Keratinocyte (primary cell): ENCODE results near the gene ERVK3-1. TPM values are rescaled to one million over a fixed set of nuclear protein-coding genes. Genes with fewer than 3 reads are reported as not detected.

Experiments used
- DNase-seq: peaks from one replicate; pipeline ENCODE4 v3.0.0-alpha.2; 2011; ENCODE audit warnings: low read depth, missing footprints, low spot score
- FAIRE-seq: peaks from 2 replicates; lab custom pipeline; 2011; peaks lifted over from hg19 to GRCh38; lab: Jason Lieb, UNC
- H2AFZ ChIP-seq: 2 replicates; pipeline ENCODE4 v1.6.0; 2012; ENCODE audit warnings: low read length, control low read depth, inconsistent platforms; ENCODE audit not compliant: control insufficient read depth
- H3K27ac ChIP-seq: 2 replicates; pipeline ENCODE4 v1.5.1; 2011; ENCODE audit warnings: low read length; ENCODE audit not compliant: control insufficient read depth, insufficient read depth
- H3K27me3 ChIP-seq: 3 replicates; pipeline ENCODE4 v1.6.0; 2011; ENCODE audit warnings: low read length; ENCODE audit not compliant: control insufficient read depth, insufficient read depth; ENCODE audit errors: extremely low read depth
- H3K36me3 ChIP-seq, 2 experiments: 2 replicates in 1 of 2; 3 replicates in 1 of 2; pipeline ENCODE4 v1.5.1; 2011; ENCODE audit warnings: low read length in 2 of 2, mild to moderate bottlenecking in 1 of 2; ENCODE audit not compliant: control insufficient read depth in 2 of 2, insufficient read depth in 2 of 2; ENCODE audit errors: extremely low read depth in 1 of 2
- H3K4me1 ChIP-seq: 3 replicates; pipeline ENCODE4 v1.5.1; 2011; ENCODE audit warnings: low read length; ENCODE audit not compliant: control insufficient read depth, insufficient read depth; ENCODE audit errors: extremely low read depth
- H3K4me2 ChIP-seq: 3 replicates; pipeline ENCODE4 v1.6.0; 2011; ENCODE audit warnings: low read depth, low read length; ENCODE audit not compliant: control insufficient read depth, insufficient read depth; ENCODE audit errors: extremely low read depth
- H3K4me3 ChIP-seq, 3 experiments: fragments of 200-600 bp in 1 of 3; sonication (generic) in 1 of 3; 2 replicates in 2 of 3; 3 replicates in 1 of 3; pipeline ENCODE4 v1.5.1; 2011 to 2016; ENCODE audit warnings: low read length in 3 of 3, mild to moderate bottlenecking in 3 of 3, control low read depth in 2 of 3, inconsistent platforms in 1 of 3, low read depth in 1 of 3, mixed read lengths in 1 of 3, mixed run types in 1 of 3, moderate library complexity in 1 of 3; ENCODE audit not compliant: control insufficient read depth in 2 of 3, insufficient read depth in 2 of 3; ENCODE audit errors: extremely low read depth in 1 of 3
- H3K79me2 ChIP-seq: 2 replicates; pipeline ENCODE4 v1.6.0; 2012; ENCODE audit warnings: low read length; ENCODE audit not compliant: control insufficient read depth, insufficient read depth
- H3K9ac ChIP-seq: 3 replicates; pipeline ENCODE4 v1.6.0; 2011; ENCODE audit warnings: low read length; ENCODE audit not compliant: control insufficient read depth, insufficient read depth; ENCODE audit errors: extremely low read depth
- H3K9me1 ChIP-seq: 3 replicates; pipeline ENCODE4 v1.6.0; 2011; ENCODE audit warnings: low read length; ENCODE audit not compliant: control insufficient read depth, insufficient read depth; ENCODE audit errors: extremely low read depth
- H3K9me3 ChIP-seq: 2 replicates; pipeline ENCODE4 v1.5.1; 2012; ENCODE audit warnings: low read depth, low read length; ENCODE audit not compliant: control insufficient read depth
- H4K20me1 ChIP-seq: 3 replicates; pipeline ENCODE4 v1.6.0; 2011; ENCODE audit warnings: low read length; ENCODE audit not compliant: control insufficient read depth, insufficient read depth; ENCODE audit errors: extremely low read depth
- CTCF ChIP-seq, 3 experiments: IDR thresholded peaks in 1 of 3; conservative IDR thresholded peaks in 1 of 3; optimal IDR thresholded peaks in 1 of 3; 2 replicates in 2 of 3; 3 replicates in 1 of 3; pipeline versions ENCODE3 to v1.5.1; 2011; ENCODE audit warnings: low read length in 3 of 3, mild to moderate bottlenecking in 3 of 3, moderate library complexity in 2 of 3, control low read depth in 1 of 3, inconsistent platforms in 1 of 3; ENCODE audit not compliant: insufficient read depth in 2 of 3; ENCODE audit errors: extremely low read depth in 1 of 3
- EZH2 ChIP-seq: IDR thresholded peaks from one replicate; pipeline ENCODE4 v1.6.1; 2012; ENCODE audit warnings: inconsistent platforms, mild to moderate bottlenecking, low read length, moderate library complexity
- dilution Hi-C: fragments of 300-500 bp; cut with MboI; formaldehyde crosslinking; loops from one replicate; pipeline ENCODE4 v1.7.0; 2020; ENCODE audit warnings: low sequenced_read_pairs; ENCODE audit not compliant: extremely low pct_ligation_motif_present
- polyA plus RNA-seq, 5 experiments: library from polyadenylated mRNA; depleted of rRNA in 3 of 5; stranded (reverse) in 3 of 5; stranded (forward) in 1 of 5; unstranded in 1 of 5; fragments of >200 nt; gene quantifications; 1 replicate in 1 of 5; 2 replicates in 3 of 5; 3 replicates in 1 of 5; pipeline versions ENCODE4 v1.2.1 to v1.2.3, GENCODE V29; 2011 to 2012; ENCODE audit warnings: missing spikeins in 2 of 5, low read depth in 1 of 5, low replicate concordance in 1 of 5

ERVK3-1 gene
- polyA plus RNA-seq, 1 donor (not counting 4 experiments of a cell fraction or from before 2014, with no cell fraction given): 48.6 TPM

GRCh38 chr19:58328999-58329398 is 23.8 kb downstream of the ERVK3-1 start:
- no peaks in the 10 kb centered on the region for H3K9me3 ChIP-seq
- H3K9me1 ChIP-seq: peaks cover 2% of the 10 kb centered on the region
- H3K36me3 ChIP-seq: peaks cover 5 to 7% of the 10 kb centered on the region in 2 experiments
- TF ChIP-seq CTCF (optimal IDR thresholded peaks at IDR 0.05 in 1 of 3, IDR thresholded peaks at IDR 0.05 in 1 of 3, conservative IDR thresholded peaks at IDR 0.05 in 1 of 3; ENCODE audit: extremely low read depth in 1 of 3, insufficient read depth in 2 of 3, low read length in 3 of 3): peak in 2 of 3 experiments; percentile 14 to 25
- TF ChIP-seq EZH2: no peak
- H4K20me1 ChIP-seq: no peaks in the 10 kb centered on the region
- no peak overlapping the region for H3K4me2 ChIP-seq
- FAIRE-seq: no peak
- peaks cover 43% of the 10 kb centered on the region for H3K79me2 ChIP-seq
- H3K27ac ChIP-seq: no peak overlapping the region
- peaks cover 28% of the 10 kb centered on the region for H3K4me1 ChIP-seq
- DNase-seq: no peak
- H3K4me3 ChIP-seq: no peak overlapping the region
- H2AFZ ChIP-seq: no peak overlapping the region
- no peak overlapping the region for H3K9ac ChIP-seq
- dilution Hi-C loops: no loop called here
- no peaks in the 10 kb centered on the region for H3K27me3 ChIP-seq

- peak; percentile 55 for FAIRE-seq
- TF ChIP-seq EZH2 (no peak), CTCF (optimal IDR thresholded peaks at IDR 0.05 in 1 of 3, IDR thresholded peaks at IDR 0.05 in 1 of 3, conservative IDR thresholded peaks at IDR 0.05 in 1 of 3; ENCODE audit: extremely low read depth in 1 of 3, insufficient read depth in 2 of 3, low read length in 3 of 3) (no peak)
- DNase-seq: no peak
- H3K27ac ChIP-seq: no peak overlapping the region
- H3K9me1 ChIP-seq: peaks cover under 1% of the 10 kb centered on the region
- H3K36me3 ChIP-seq: peaks cover 3 to 5% of the 10 kb centered on the region in 2 experiments
- peaks cover 34% of the 10 kb centered on the region for H3K79me2 ChIP-seq
- no peak overlapping the region for H3K4me3 ChIP-seq
- peaks cover 23% of the 10 kb centered on the region for H3K4me1 ChIP-seq
- no peak overlapping the region for H3K4me2 ChIP-seq
- no peaks in the 10 kb centered on the region for H3K27me3 ChIP-seq
- no peaks in the 10 kb centered on the region for H3K9me3 ChIP-seq
- dilution Hi-C loops: no loop called here
- H4K20me1 ChIP-seq: no peaks in the 10 kb centered on the region
- no peak overlapping the region for H2AFZ ChIP-seq
- no peak overlapping the region for H3K9ac ChIP-seq
Observed at GRCh38 chr19:58330458-58330857, 25.3 kb downstream of the ERVK3-1 start.
